Left ventricle myocardium inferior (tissue), 1 donor: ENCODE data around the gene OR52A5. TPM values are rescaled to one million over a fixed set of nuclear protein-coding genes. Genes with fewer than 3 reads are reported as not detected.
"Not testable (repeated sequence)": the region's sequence is repeated elsewhere in the genome, so short reads cannot be mapped to it uniquely, and the experiment has no call there.

ENCODE experiments used
- DNase-seq: peaks from one replicate; pipeline ENCODE4 v3.0.0-alpha.2; 2020
- H3K27ac ChIP-seq: fragments of 200-600 bp; replicated peaks from 2 replicates; pipeline ENCODE4 v1.8.0; 2021
- H3K27me3 ChIP-seq: fragments of 200-600 bp; 2 replicates; pipeline ENCODE4 v1.8.0; 2021; ENCODE audit warnings: low read depth
- H3K36me3 ChIP-seq: fragments of 200-600 bp; 2 replicates; pipeline ENCODE4 v1.8.0; 2021
- H3K4me1 ChIP-seq: fragments of 200-600 bp; 2 replicates; pipeline ENCODE4 v1.8.0; 2021
- H3K4me3 ChIP-seq: fragments of 200-600 bp; 2 replicates; pipeline ENCODE4 v1.8.0; 2021; ENCODE audit warnings: mild to moderate bottlenecking, moderate library complexity
- H3K9me3 ChIP-seq: fragments of 200-600 bp; replicated peaks from 2 replicates; pipeline ENCODE4 v1.8.0; 2021
- CTCF ChIP-seq: fragments of 200-600 bp; IDR thresholded peaks from 2 replicates; pipeline ENCODE4 v1.8.0; 2021; ENCODE audit warnings: antibody characterized with exemption, mild to moderate bottlenecking, borderline replicate concordance
- intact Hi-C: fragments of 100-400 bp; cut with micrococcal nuclease; formaldehyde crosslinking; loops from one replicate; pipeline ENCODE4 v1.11.0; 2022
- long read RNA-seq: library from polyadenylated mRNA; unstranded; transcript quantifications from one replicate; pipeline ENCODE4 v2.0.0, GENCODE V29; 2021
- total RNA-seq: library from RNA; stranded (reverse); fragmentation: NEBNext Ultra II Directional; extraction: Animal tissue kit (Norgen Biotek cat#: 25700); gene quantifications from one replicate; pipeline ENCODE4 v1.2.1, GENCODE V29; 2021
- donor health status: DM: no; HTN: yes; CAD: no; lungs with severe emphysema.

The OR52A5 gene
- total RNA-seq = not detected
- long read RNA-seq = 0 reads

- no peak for DNase-seq
- Histone ChIP-seq H3K4me1 (no peaks in the 10 kb centered on the region), H3K27me3 (no peaks in the 10 kb centered on the region), H3K36me3 (no peaks in the 10 kb centered on the region), H3K4me3 (no peak within 1 kb of the TSS), H3K27ac (no peak within 1 kb of the TSS), H3K9me3 (no peaks in the 10 kb centered on the region)
- TF ChIP-seq CTCF = no peak
- intact Hi-C loops = no loop called here
These were observed at the start of gene OR52A5 for GRCh38 chr11:5137996-5138395. TSS of gene OR52A5 (minus strand) at chr11:5138356. CDS start at chr11:5132642, 5,714 bp downstream.

- H3K27me3 ChIP-seq = no peaks in the 10 kb centered on the region
- H3K27ac ChIP-seq = no peak overlapping the region
- H3K4me1 ChIP-seq = no peaks in the 10 kb centered on the region
- H3K36me3 ChIP-seq = no peaks in the 10 kb centered on the region
- H3K9me3 ChIP-seq = peaks cover 4% of the 10 kb centered on the region
- intact Hi-C loops = no loop called here
- no peak for DNase-seq
- no peak for TF ChIP-seq CTCF
- no peak overlapping the region for H3K4me3 ChIP-seq
These were observed 40.1 kb upstream of the OR52A5 start for GRCh38 chr11:5178046-5178837.

GRCh38 chr11:5174934-5175333 is 36.8 kb upstream of the OR52A5 start:
- H3K4me3 ChIP-seq = no peak overlapping the region
- intact Hi-C loops = no loop called here
- H3K4me1 ChIP-seq = no peaks in the 10 kb centered on the region
- no peak overlapping the region for H3K27ac ChIP-seq
- H3K9me3 ChIP-seq = peaks cover 4% of the 10 kb centered on the region
- no peak for TF ChIP-seq CTCF
- H3K27me3 ChIP-seq = no peaks in the 10 kb centered on the region
- no peak for DNase-seq
- H3K36me3 ChIP-seq = no peaks in the 10 kb centered on the region

GRCh38 chr11:5171856-5172255 is 33.7 kb upstream of the OR52A5 start:
- DNase-seq = no peak
- TF ChIP-seq CTCF = no peak
- H3K4me1 ChIP-seq = no peaks in the 10 kb centered on the region

GRCh38 chr11:5165898-5166297 is 27.7 kb upstream of the OR52A5 start:
- intact Hi-C loops, H3K4me1 ChIP-seq, H3K4me3 ChIP-seq, H3K27ac ChIP-seq, H3K27me3 ChIP-seq, DNase-seq, H3K36me3 ChIP-seq, H3K9me3 ChIP-seq: not testable (repeated sequence)

More at GRCh38 chr11:5171856-5172255, 33.7 kb upstream of the OR52A5 start:
- no peak overlapping the region for H3K4me3 ChIP-seq
- H3K9me3 ChIP-seq = peaks cover 4% of the 10 kb centered on the region
- no peaks in the 10 kb centered on the region for H3K27me3 ChIP-seq
- H3K27ac ChIP-seq = no peak overlapping the region
- H3K36me3 ChIP-seq = no peaks in the 10 kb centered on the region
- intact Hi-C loops = no loop called here

- H3K36me3 ChIP-seq, DNase-seq, H3K4me1 ChIP-seq, H3K9me3 ChIP-seq, H3K27ac ChIP-seq, intact Hi-C loops, H3K4me3 ChIP-seq, H3K27me3 ChIP-seq: not testable (repeated sequence)
These were observed 26.7 kb upstream of the OR52A5 start for GRCh38 chr11:5164807-5165206.

GRCh38 chr11:5161045-5161444 is 22.9 kb upstream of the OR52A5 start:
- H3K36me3 ChIP-seq, H3K4me1 ChIP-seq, intact Hi-C loops, H3K4me3 ChIP-seq, DNase-seq, H3K9me3 ChIP-seq, H3K27ac ChIP-seq, H3K27me3 ChIP-seq: not testable (repeated sequence)

GRCh38 chr11:5160217-5160616 is 22.1 kb upstream of the OR52A5 start:
- H3K27ac ChIP-seq, H3K4me3 ChIP-seq, H3K4me1 ChIP-seq, H3K9me3 ChIP-seq, H3K27me3 ChIP-seq, intact Hi-C loops, H3K36me3 ChIP-seq, DNase-seq: not testable (repeated sequence)
